ENCODE results near the gene PTPN12. TPM values are rescaled to one million over a fixed set of nuclear protein-coding genes. Genes with fewer than 3 reads are reported as not detected.

Gene PTPN12
- total RNA-seq, 2 donors from 2014 or later: 70.5 to 173 TPM

- H3K9me3 ChIP-seq: no peaks in the 10 kb centered on the region
- no peak for DNase-seq (ENCODE audit: low spot score)
- H3K36me3 ChIP-seq: no peaks in the 10 kb centered on the region
- H3K4me1 ChIP-seq (ENCODE audit: control insufficient read depth in 1 of 2, low read depth in 2 of 2): no peaks in the 10 kb centered on the region
- H3K27me3 ChIP-seq (replicated peaks; ENCODE audit: insufficient read depth): no peaks in the 10 kb centered on the region
- H3K4me3 ChIP-seq: no peak overlapping the region
- H3K27ac ChIP-seq: no peak overlapping the region
- TF ChIP-seq, protein P1, sequence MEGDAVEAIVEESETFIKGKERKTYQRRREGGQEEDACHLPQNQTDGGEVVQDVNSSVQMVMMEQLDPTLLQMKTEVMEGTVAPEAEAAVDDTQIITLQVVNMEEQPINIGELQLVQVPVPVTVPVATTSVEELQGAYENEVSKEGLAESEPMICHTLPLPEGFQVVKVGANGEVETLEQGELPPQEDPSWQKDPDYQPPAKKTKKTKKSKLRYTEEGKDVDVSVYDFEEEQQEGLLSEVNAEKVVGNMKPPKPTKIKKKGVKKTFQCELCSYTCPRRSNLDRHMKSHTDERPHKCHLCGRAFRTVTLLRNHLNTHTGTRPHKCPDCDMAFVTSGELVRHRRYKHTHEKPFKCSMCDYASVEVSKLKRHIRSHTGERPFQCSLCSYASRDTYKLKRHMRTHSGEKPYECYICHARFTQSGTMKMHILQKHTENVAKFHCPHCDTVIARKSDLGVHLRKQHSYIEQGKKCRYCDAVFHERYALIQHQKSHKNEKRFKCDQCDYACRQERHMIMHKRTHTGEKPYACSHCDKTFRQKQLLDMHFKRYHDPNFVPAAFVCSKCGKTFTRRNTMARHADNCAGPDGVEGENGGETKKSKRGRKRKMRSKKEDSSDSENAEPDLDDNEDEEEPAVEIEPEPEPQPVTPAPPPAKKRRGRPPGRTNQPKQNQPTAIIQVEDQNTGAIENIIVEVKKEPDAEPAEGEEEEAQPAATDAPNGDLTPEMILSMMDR (IDR thresholded peaks at IDR 0.05): no peak
- no peak for ATAC-seq (ENCODE audit: insufficient number of reproducible peaks, low FRiP score, low read depth)
Measured at GRCh38 chr7:77674878-77675277, 137.8 kb downstream of the PTPN12 start.

DNA sequence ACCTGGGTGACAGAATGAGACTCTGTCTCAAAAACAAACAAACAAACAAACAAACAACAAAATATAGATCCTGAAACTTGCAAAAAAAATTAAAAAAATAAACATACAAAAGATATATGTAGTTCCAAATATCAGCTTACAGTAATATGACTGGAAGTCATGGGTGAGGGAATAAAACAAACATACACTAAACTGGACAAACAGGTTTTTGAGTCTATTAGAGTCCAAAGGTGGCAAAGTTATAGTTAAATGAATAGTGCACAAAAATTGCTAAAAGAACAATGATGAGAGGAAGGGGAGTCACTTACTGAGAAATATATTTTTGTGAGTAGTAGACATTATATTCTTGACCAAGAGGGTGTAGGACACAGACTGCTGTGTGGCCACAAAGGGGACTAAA is 142.5 kb downstream of the PTPN12 start:
- TF ChIP-seq, protein P1 (IDR thresholded peaks at IDR 0.05): no peak
- no peak overlapping the region for H3K27ac ChIP-seq
- ATAC-seq (ENCODE audit: insufficient number of reproducible peaks, low FRiP score, low read depth) (no peak), DNase-seq (ENCODE audit: low spot score) (no peak)
- peaks cover 7% of the 10 kb centered on the region for H3K36me3 ChIP-seq
- peaks cover under 1 to 8% of the 10 kb centered on the region in 2 donors for H3K4me1 ChIP-seq (ENCODE audit: control insufficient read depth in 1 of 2, low read depth in 2 of 2)
- H3K27me3 ChIP-seq (replicated peaks; ENCODE audit: insufficient read depth): no peaks in the 10 kb centered on the region
- no peak overlapping the region for H3K4me3 ChIP-seq
- no peaks in the 10 kb centered on the region for H3K9me3 ChIP-seq

DNA sequence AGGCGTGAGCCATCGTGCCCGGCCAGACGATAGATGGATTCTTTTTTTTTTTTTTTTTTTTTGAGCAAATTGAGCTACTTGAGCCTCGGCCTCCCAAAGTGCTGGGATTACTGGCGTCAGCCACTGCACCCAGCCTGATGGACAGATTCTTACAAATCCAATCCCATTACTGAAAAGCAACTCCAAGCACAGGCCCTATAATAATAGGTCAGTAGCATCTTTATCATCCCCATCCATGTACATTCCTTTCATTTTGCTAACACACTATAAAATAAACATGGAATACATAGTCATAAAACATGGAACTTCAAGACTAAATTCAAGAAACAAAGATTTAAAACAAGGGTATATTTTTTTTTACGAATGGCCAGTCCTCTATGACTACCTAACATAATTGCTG is 143.2 kb downstream of the PTPN12 start:
- Histone ChIP-seq H3K4me3 (no peak overlapping the region), H3K9me3 (no peaks in the 10 kb centered on the region), H3K4me1 (ENCODE audit: control insufficient read depth in 1 of 2, low read depth in 2 of 2) (peaks cover 3 to 14% of the 10 kb centered on the region in 2 donors), H3K27ac (no peak overlapping the region), H3K27me3 (replicated peaks; ENCODE audit: insufficient read depth) (no peaks in the 10 kb centered on the region), H3K36me3 (peaks cover 7% of the 10 kb centered on the region)
- DNase-seq (ENCODE audit: low spot score) (no peak), ATAC-seq (ENCODE audit: insufficient number of reproducible peaks, low FRiP score, low read depth) (no peak)
- TF ChIP-seq, protein P1 (IDR thresholded peaks at IDR 0.05): no peak

DNA sequence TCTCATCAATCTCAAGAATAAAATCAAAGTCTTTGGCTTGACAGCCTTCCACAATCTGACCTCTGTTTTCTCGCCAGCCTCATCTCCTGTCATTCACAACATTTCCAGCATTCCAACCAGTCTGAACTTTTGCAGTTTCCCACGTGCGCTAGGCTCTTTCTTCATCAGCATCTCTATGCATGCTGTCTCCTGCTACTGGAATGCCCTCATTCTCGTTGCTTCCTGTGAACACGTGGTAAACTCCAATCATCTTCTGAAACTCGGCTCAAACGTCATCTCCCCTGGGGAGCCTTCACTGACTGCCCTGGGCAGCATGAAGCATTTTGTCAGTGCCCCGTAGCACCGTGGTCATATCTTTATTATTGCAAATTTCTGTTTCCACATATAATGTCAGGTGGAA is 146.9 kb downstream of the PTPN12 start:
- Histone ChIP-seq H3K27me3 (replicated peaks; ENCODE audit: insufficient read depth) (no peaks in the 10 kb centered on the region), H3K4me1 (ENCODE audit: control insufficient read depth in 1 of 2, low read depth in 2 of 2) (peaks cover 3 to 25% of the 10 kb centered on the region in 2 donors), H3K36me3 (peaks cover 7% of the 10 kb centered on the region), H3K27ac (no peak overlapping the region), H3K4me3 (no peak overlapping the region), H3K9me3 (no peaks in the 10 kb centered on the region)
- DNase-seq (ENCODE audit: low spot score) (peak; percentile 21), ATAC-seq (ENCODE audit: insufficient number of reproducible peaks, low FRiP score, low read depth) (peak; percentile 47)
- TF ChIP-seq, protein P1 (IDR thresholded peaks at IDR 0.05): no peak

DNA sequence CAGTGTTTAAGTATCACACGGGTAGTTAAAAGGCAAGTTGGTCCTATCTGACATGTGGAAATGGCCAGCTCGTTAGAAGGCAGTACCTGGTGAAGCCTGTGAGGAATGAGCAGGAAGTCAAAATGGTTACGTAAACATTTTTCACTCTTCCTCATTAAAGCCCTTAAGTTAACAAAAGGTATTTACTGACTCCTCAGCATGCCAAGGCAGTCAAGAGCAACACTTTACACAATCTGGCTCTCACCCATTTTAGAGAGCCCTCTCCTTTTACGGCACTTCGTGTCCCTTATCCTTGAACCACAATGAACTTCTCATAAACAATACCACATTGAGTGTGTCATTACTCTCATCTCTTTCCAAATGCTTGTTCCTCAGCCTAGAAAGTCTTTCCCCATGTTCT is 148.1 kb downstream of the PTPN12 start:
- Histone ChIP-seq H3K36me3 (peaks cover 7% of the 10 kb centered on the region), H3K9me3 (no peaks in the 10 kb centered on the region), H3K4me1 (ENCODE audit: control insufficient read depth in 1 of 2, low read depth in 2 of 2) (peaks cover 3 to 25% of the 10 kb centered on the region in 2 donors), H3K4me3 (no peak overlapping the region), H3K27ac (no peak overlapping the region), H3K27me3 (replicated peaks; ENCODE audit: insufficient read depth) (no peaks in the 10 kb centered on the region)
- peak; percentile 40 for ATAC-seq (ENCODE audit: insufficient number of reproducible peaks, low FRiP score, low read depth)
- no peak for DNase-seq (ENCODE audit: low spot score)
- TF ChIP-seq, protein P1 (IDR thresholded peaks at IDR 0.05): no peak

Measured in thoracic aorta (tissue), 2 donors.